K562 (cell line): ENCODE data around the gene MBD3. TPM values are rescaled to one million over a fixed set of nuclear protein-coding genes. Genes with fewer than 3 reads are reported as not detected.

Experiments
- BRCA1 ChIP-seq, 2 experiments: fragments of 450-650 bp in 1 of 2; sonication (generic) in 1 of 2; formaldehyde crosslinking in 1 of 2; IDR thresholded peaks; 2 replicates each; pipeline versions ENCODE4 v1.5.0 to v1.6.1; 2017 to 2020; ENCODE audit warnings: mild to moderate bottlenecking in 1 of 2, missing genetic modification reagents in 1 of 2
- CBX3 ChIP-seq, 2 experiments: IDR thresholded peaks; 1 replicate in 1 of 2; 2 replicates in 1 of 2; pipeline ENCODE4 v1.6.1; 2012; ENCODE audit warnings: inconsistent platforms in 2 of 2, low read length in 2 of 2, borderline replicate concordance in 1 of 2, control low read depth in 1 of 2
- EZH2 ChIP-seq: IDR thresholded peaks from 2 replicates; pipeline ENCODE4 v1.6.1; 2012; ENCODE audit warnings: low read depth, mild to moderate bottlenecking, inconsistent platforms, low read length, borderline replicate concordance
- MCM5 ChIP-seq: fragments of 450-650 bp; IDR thresholded peaks from 2 replicates; pipeline ENCODE4 v1.6.1; 2016; ENCODE audit warnings: low read depth
- MXD1 ChIP-seq: fragments of 250-450 bp; sonication (Bioruptor Pico); IDR thresholded peaks from 2 replicates; pipeline ENCODE4 v1.8.0; 2021; ENCODE audit warnings: borderline replicate concordance, mild to moderate bottlenecking, moderate library complexity; ENCODE audit not compliant: poor library complexity, severe bottlenecking
- POLR2H ChIP-seq: IDR thresholded peaks from 2 replicates; pipeline ENCODE4 v1.6.1; 2016; ENCODE audit warnings: missing genetic modification characterization, low read depth, mild to moderate bottlenecking, control low read depth, missing compliant biosample characterization, moderate library complexity
- PREB ChIP-seq: sonication (generic); formaldehyde crosslinking; IDR thresholded peaks from 2 replicates; pipeline ENCODE4 v1.8.1; 2023; ENCODE audit warnings: mild to moderate bottlenecking, missing genetic modification reagents
- REST ChIP-seq, 2 experiments: fragments of 450-650 bp; formaldehyde crosslinking in 1 of 2; IDR thresholded peaks; 2 replicates each; pipeline versions ENCODE4 v1.4.0 to v1.6.1; 2014 to 2020; ENCODE audit warnings: mild to moderate bottlenecking in 2 of 2, borderline replicate concordance in 1 of 2, low read depth in 1 of 2
- RFX1 ChIP-seq: fragments of 450-650 bp; IDR thresholded peaks from 2 replicates; pipeline ENCODE4 v1.6.1; 2016; ENCODE audit warnings: mild to moderate bottlenecking, moderate library complexity
- SETDB1 ChIP-seq: IDR thresholded peaks from one replicate; pipeline ENCODE4 v1.6.1; 2012; ENCODE audit warnings: low read length, control low read depth, inconsistent platforms
- SMAD4 ChIP-seq: fragments of 250-450 bp; sonication (Bioruptor Pico); conservative IDR thresholded peaks from 2 replicates; pipeline ENCODE4 v1.8.0; 2021; ENCODE audit warnings: inconsistent platforms, mild to moderate bottlenecking, moderate library complexity
- TOE1 ChIP-seq, 2 experiments: fragments of 450-650 bp in 1 of 2; sonication (generic) in 1 of 2; formaldehyde crosslinking in 1 of 2; IDR thresholded peaks; 2 replicates each; pipeline versions ENCODE4 v1.7.1 to v1.8.0; 2016 to 2022; ENCODE audit warnings: borderline replicate concordance in 2 of 2, mild to moderate bottlenecking in 2 of 2, antibody characterized with exemption in 1 of 2, inconsistent platforms in 1 of 2, low read depth in 1 of 2, missing genetic modification reagents in 1 of 2, moderate library complexity in 1 of 2
- ZC3H11A ChIP-seq: IDR thresholded peaks from 2 replicates; pipeline ENCODE4 v1.6.1; 2012; ENCODE audit warnings: low read depth, low read length, improper control_type of control experiment
- ZNF121 ChIP-seq: sonication (generic); formaldehyde crosslinking; conservative IDR thresholded peaks from 2 replicates; pipeline ENCODE4 v1.8.0; 2022; ENCODE audit warnings: missing genetic modification reagents
- polyA plus RNA-seq, 8 experiments: library from polyadenylated mRNA; depleted of rRNA in 4 of 8; stranded (reverse) in 5 of 8; unstranded in 3 of 8; fragments of >200 nt; fragmentation: Nextera tagmentation in 2 of 8; fragmentation: Illumina TruSeq in 1 of 8; extraction: Ambion mirVana in 2 of 8; extraction: Trizol in 1 of 8; gene quantifications; 2 replicates each; pipeline versions ENCODE4 v1.2.1 to v1.2.3, GENCODE V29; 2011 to 2014; ENCODE audit warnings: inconsistent platforms in 1 of 8, missing spikeins in 1 of 8
- total RNA-seq, 7 experiments: library from RNA; depleted of rRNA in 6 of 7; stranded (reverse); fragments of >200 nt in 6 of 7; fragmentation: Illumina TruSeq in 2 of 7; extraction: Trizol in 2 of 7; gene quantifications; 2 replicates each; pipeline versions ENCODE4 v1.2.1 to v1.2.3, GENCODE V29; 2011 to 2021; ENCODE audit warnings: low replicate concordance in 1 of 7
- TF ChIP-seq, protein P1 (sequence below): sonication (generic); formaldehyde crosslinking; IDR thresholded peaks from 2 replicates; pipeline ENCODE4 v1.8.1; 2022; ENCODE audit warnings: missing genetic modification reagents

The MBD3 gene
- total and polyA plus RNA-seq, 9 of the 15 experiments (the other 6 are each of a cell fraction or from before 2014, with no cell fraction given), result 0.24 to 137 (median 30.9) TPM

DNA sequence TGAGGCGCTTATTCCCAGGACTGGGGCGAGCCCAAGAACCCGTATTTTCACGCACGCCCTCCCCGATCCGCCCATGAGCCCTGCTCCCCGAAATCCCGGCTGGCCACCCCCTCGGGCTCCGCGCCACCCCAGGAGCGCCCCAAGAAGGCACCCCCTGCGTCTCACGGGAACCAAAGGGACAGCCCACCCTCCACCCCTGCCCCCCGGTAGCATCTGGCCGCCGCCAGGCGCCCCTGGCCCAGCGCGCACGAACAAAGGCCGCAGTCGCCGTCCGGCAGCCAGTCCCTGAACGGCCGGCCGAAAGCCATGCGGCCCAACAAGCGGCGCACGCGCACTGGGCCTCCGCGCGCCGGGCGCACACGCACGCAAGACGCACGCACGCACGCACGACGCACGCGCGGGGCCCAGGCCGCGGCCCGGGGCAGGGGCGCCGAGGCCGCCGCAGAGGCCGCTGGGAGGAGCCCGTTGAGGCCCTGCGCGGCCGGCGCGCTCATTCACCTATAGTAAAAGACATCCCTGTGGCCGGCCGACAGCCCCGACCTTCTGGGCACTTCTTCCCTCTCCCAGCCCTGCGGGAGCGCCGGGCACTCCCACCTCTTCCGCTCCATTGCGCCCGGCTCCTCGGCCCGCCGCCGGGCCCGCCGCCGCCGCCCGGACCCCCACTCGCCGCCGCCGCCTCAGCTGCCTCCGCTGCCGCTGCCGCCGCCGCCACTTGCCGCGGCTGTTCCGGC, 476 bp downstream of the MBD3 start (continued):
- no peak for TF ChIP-seq PREB
- TF ChIP-seq MXD1 (CRISPR knock-in tag), result no peak
- no peak for TF ChIP-seq REST (IDR thresholded peaks at IDR 0.05; ENCODE audit: borderline replicate concordance)
- peak; percentile 67; the same call in 1 of the 2 replicates for TF ChIP-seq REST (CRISPR knock-in tag; IDR thresholded peaks at IDR 0.05; ENCODE audit: low read depth)
- no peak for TF ChIP-seq ZC3H11A
- no peak for TF ChIP-seq EZH2
- TF ChIP-seq SMAD4, result peak; percentile 48; the same call in 1 of the 2 replicates
- no peak for TF ChIP-seq BRCA1 (IDR thresholded peaks at IDR 0.05)
- TF ChIP-seq BRCA1 (CRISPR knock-in tag; IDR thresholded peaks at IDR 0.05), result no peak
- TF ChIP-seq, protein P1, sequence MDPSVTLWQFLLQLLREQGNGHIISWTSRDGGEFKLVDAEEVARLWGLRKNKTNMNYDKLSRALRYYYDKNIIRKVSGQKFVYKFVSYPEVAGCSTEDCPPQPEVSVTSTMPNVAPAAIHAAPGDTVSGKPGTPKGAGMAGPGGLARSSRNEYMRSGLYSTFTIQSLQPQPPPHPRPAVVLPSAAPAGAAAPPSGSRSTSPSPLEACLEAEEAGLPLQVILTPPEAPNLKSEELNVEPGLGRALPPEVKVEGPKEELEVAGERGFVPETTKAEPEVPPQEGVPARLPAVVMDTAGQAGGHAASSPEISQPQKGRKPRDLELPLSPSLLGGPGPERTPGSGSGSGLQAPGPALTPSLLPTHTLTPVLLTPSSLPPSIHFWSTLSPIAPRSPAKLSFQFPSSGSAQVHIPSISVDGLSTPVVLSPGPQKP, result no peak
- no peak for TF ChIP-seq RFX1
- TF ChIP-seq POLR2H (tag), result peak; percentile 86
- no peak for TF ChIP-seq TOE1 (IDR thresholded peaks at IDR 0.05; ENCODE audit: borderline replicate concordance)
- TF ChIP-seq TOE1 (CRISPR knock-in tag; IDR thresholded peaks at IDR 0.05; ENCODE audit: borderline replicate concordance, low read depth), result 0 out of 2 replicates have a peak, but pooled peaks have one; percentile 15
- peak; percentile 75 for TF ChIP-seq SETDB1
- no peak for TF ChIP-seq MCM5
- no peak for TF ChIP-seq ZNF121 (CRISPR knock-in tag)
- no peak for TF ChIP-seq CBX3 (IDR thresholded peaks at IDR 0.05; ENCODE audit: borderline replicate concordance in 1 of 2, low read length in 2 of 2)
